H1 (cell line): Measurements from ENCODE around the gene PTGES2. TPM values are rescaled to one million over a fixed set of nuclear protein-coding genes. Genes with fewer than 3 reads are reported as not detected.

Experiments used
- CTCF ChIA-PET: fragments of 300-600 bp; sonication (Branson Sonifier 250); formaldehyde crosslinking; loops from one replicate; lab custom pipeline; 2021; ENCODE audit not compliant: partially characterized antibody; lab: Charles Lee
- POLR2A ChIA-PET: fragments of 300-600 bp; sonication (Branson Sonifier 250); formaldehyde crosslinking; loops from one replicate; lab custom pipeline; 2021; ENCODE audit warnings: inconsistent platforms; ENCODE audit not compliant: partially characterized antibody; lab: Charles Lee
- DNase-seq, 2 experiments: peaks; one replicate each; pipeline versions ENCODE4 v3.0.0 to v3.0.0-alpha.2; 2010 to 2022; ENCODE audit warnings: low spot score in 2 of 2, low read depth in 1 of 2, mixed read lengths in 1 of 2
- FAIRE-seq: peaks from 2 replicates; lab custom pipeline; 2011; peaks lifted over from hg19 to GRCh38; lab: Jason Lieb, UNC
- H2AFZ ChIP-seq: 2 replicates; pipeline ENCODE4 v1.8.1; 2012; ENCODE audit warnings: low read length, inconsistent platforms
- H2AK5ac ChIP-seq: 2 replicates; pipeline ENCODE4 v1.6.1; 2013; ENCODE audit warnings: low read depth, low read length
- H2BK120ac ChIP-seq: replicated peaks from 2 replicates; pipeline ENCODE3; 2013; ENCODE audit warnings: low read depth, low read length, inconsistent platforms
- H2BK12ac ChIP-seq: 2 replicates; pipeline ENCODE4 v1.6.1; 2013; ENCODE audit warnings: low read depth, low read length
- H2BK15ac ChIP-seq: 2 replicates; pipeline ENCODE4 v1.6.1; 2013; ENCODE audit warnings: low read length
- H2BK20ac ChIP-seq: 2 replicates; pipeline ENCODE4 v1.6.1; 2013; ENCODE audit warnings: low read length
- H2BK5ac ChIP-seq: 2 replicates; pipeline ENCODE4 v1.6.1; 2013; ENCODE audit warnings: low read depth, low read length
- H3K14ac ChIP-seq: 2 replicates; pipeline ENCODE4 v1.6.1; 2013; ENCODE audit warnings: inconsistent platforms; ENCODE audit not compliant: insufficient read length
- H3K18ac ChIP-seq: 2 replicates; pipeline ENCODE4 v1.6.1; 2013; ENCODE audit warnings: low read length; ENCODE audit errors: extremely low read depth
- H3K23ac ChIP-seq: 2 replicates; pipeline ENCODE4 v1.6.1; 2013; ENCODE audit warnings: inconsistent platforms; ENCODE audit not compliant: insufficient read length
- H3K23me2 ChIP-seq: 2 replicates; pipeline ENCODE4 v1.6.1; 2013; ENCODE audit warnings: low read depth, low read length
- H3K27ac ChIP-seq: 2 replicates; pipeline ENCODE4 v1.6.1; 2011; ENCODE audit warnings: low read depth, low read length, inconsistent platforms
- H3K27me3 ChIP-seq, 4 experiments: replicated peaks in 1 of 4; 1 replicate in 1 of 4; 2 replicates in 3 of 4; pipeline versions ENCODE4 v1.6.1 to v1.8.1; 2011 to 2013; ENCODE audit warnings: low read length in 3 of 4, mild to moderate bottlenecking in 3 of 4, inconsistent platforms in 2 of 4, mixed read lengths in 2 of 4, moderate library complexity in 1 of 4; ENCODE audit not compliant: control insufficient read depth in 3 of 4, insufficient read depth in 3 of 4; ENCODE audit errors: extremely low read depth in 1 of 4
- H3K36me3 ChIP-seq, 4 experiments: 2 replicates each; pipeline versions ENCODE4 v1.6.1 to v1.8.1; 2011 to 2013; ENCODE audit warnings: mild to moderate bottlenecking in 4 of 4, low read length in 3 of 4, moderate library complexity in 2 of 4, control low read depth in 1 of 4, inconsistent platforms in 1 of 4; ENCODE audit not compliant: insufficient read depth in 4 of 4, control insufficient read depth in 2 of 4
- H3K4ac ChIP-seq: replicated peaks from 2 replicates; pipeline ENCODE3; 2013; ENCODE audit warnings: low read length, low read depth, mixed read lengths, inconsistent platforms; ENCODE audit not compliant: insufficient read length
- H3K4me1 ChIP-seq, 4 experiments: replicated peaks in 1 of 4; 1 replicate in 1 of 4; 2 replicates in 3 of 4; pipeline versions ENCODE4 v1.6.1 to v1.8.1; 2011 to 2013; ENCODE audit warnings: low read length in 3 of 4, inconsistent platforms in 2 of 4, mixed read lengths in 1 of 4; ENCODE audit not compliant: insufficient read depth in 4 of 4, control insufficient read depth in 3 of 4
- H3K4me2 ChIP-seq, 2 experiments: 2 replicates each; pipeline versions ENCODE4 v1.6.1 to v1.8.1; 2011 to 2013; ENCODE audit warnings: low read depth in 2 of 2, low read length in 2 of 2, control low read depth in 1 of 2, inconsistent platforms in 1 of 2, mild to moderate bottlenecking in 1 of 2; ENCODE audit not compliant: insufficient read depth in 1 of 2
- H3K4me3 ChIP-seq, 4 experiments: fragments of 200-600, 300-600 bp in 1 of 4; sonication (generic), shearing (Covaris generic), sonication (Bioruptor Twin) in 1 of 4; 2 replicates each; pipeline versions ENCODE4 v1.5.1 to v1.8.1; 2011 to 2016; ENCODE audit warnings: low read length in 4 of 4, low read depth in 3 of 4, control low read depth in 2 of 4, inconsistent platforms in 2 of 4, mild to moderate bottlenecking in 2 of 4, mixed read lengths in 1 of 4, moderate library complexity in 1 of 4; ENCODE audit not compliant: insufficient read depth in 2 of 4; ENCODE audit errors: extremely low read depth in 1 of 4
- H3K56ac ChIP-seq: replicated peaks from 2 replicates; pipeline ENCODE3; 2013; ENCODE audit warnings: low read depth, mild to moderate bottlenecking, mixed read lengths, low read length, inconsistent platforms; ENCODE audit not compliant: insufficient read length
- H3K79me1 ChIP-seq: 2 replicates; pipeline ENCODE4 v1.6.1; 2013; ENCODE audit warnings: low read depth, low read length, control low read depth
- H3K79me2 ChIP-seq, 2 experiments: 2 replicates each; pipeline versions ENCODE4 v1.6.1 to v1.8.1; 2012 to 2013; ENCODE audit warnings: low read length in 2 of 2, mild to moderate bottlenecking in 2 of 2, inconsistent platforms in 1 of 2; ENCODE audit not compliant: insufficient read depth in 2 of 2, control insufficient read depth in 1 of 2
- H3K9ac ChIP-seq, 4 experiments: replicated peaks in 1 of 4; 1 replicate in 1 of 4; 2 replicates in 3 of 4; pipeline versions ENCODE4 v1.6.1 to v1.8.1; 2011 to 2013; ENCODE audit warnings: low read depth in 3 of 4, low read length in 3 of 4, control low read depth in 2 of 4, mild to moderate bottlenecking in 2 of 4, moderate library complexity in 2 of 4, inconsistent platforms in 1 of 4; ENCODE audit errors: extremely low read depth in 1 of 4
- H3K9me3 ChIP-seq, 2 experiments: 2 replicates each; pipeline versions ENCODE4 v1.6.1 to v1.8.1; 2012 to 2013; ENCODE audit warnings: mild to moderate bottlenecking in 2 of 2, moderate library complexity in 2 of 2, control low read depth in 1 of 2, inconsistent platforms in 1 of 2, low read depth in 1 of 2, low read length in 1 of 2, mixed read lengths in 1 of 2; ENCODE audit not compliant: insufficient read depth in 2 of 2
- H4K20me1 ChIP-seq, 2 experiments: replicated peaks in 1 of 2; 2 replicates each; pipeline versions ENCODE3 to v1.8.1; 2011 to 2013; ENCODE audit warnings: inconsistent platforms in 2 of 2, low read length in 2 of 2, mild to moderate bottlenecking in 1 of 2; ENCODE audit not compliant: insufficient read depth in 2 of 2, control insufficient read depth in 1 of 2
- H4K5ac ChIP-seq: 2 replicates; pipeline ENCODE4 v1.6.1; 2013; ENCODE audit warnings: low read length, low read depth, mixed read lengths, inconsistent platforms; ENCODE audit not compliant: insufficient read length
- H4K8ac ChIP-seq: 2 replicates; pipeline ENCODE4 v1.8.0; 2013; ENCODE audit warnings: mild to moderate bottlenecking, moderate library complexity, low read length, inconsistent platforms; ENCODE audit not compliant: insufficient read depth; ENCODE audit errors: extremely low read depth
- H4K91ac ChIP-seq: replicated peaks from 2 replicates; pipeline ENCODE3; 2013; ENCODE audit warnings: low read length, mixed read lengths, inconsistent platforms; ENCODE audit not compliant: insufficient read length
- CREB1 ChIP-seq: IDR thresholded peaks from 2 replicates; pipeline ENCODE4 v1.6.1; 2012; ENCODE audit warnings: inconsistent platforms
- EGR1 ChIP-seq: IDR thresholded peaks from 2 replicates; pipeline ENCODE4 v1.6.1; 2011; ENCODE audit warnings: low read depth, low read length, borderline replicate concordance
- NRF1 ChIP-seq: IDR thresholded peaks from 2 replicates; pipeline ENCODE4 v1.6.1; 2011; ENCODE audit warnings: mild to moderate bottlenecking, low read depth, low read length, improper control_type of control experiment
- RBBP5 ChIP-seq: IDR thresholded peaks from 2 replicates; pipeline ENCODE4 v1.7.1; 2012; ENCODE audit warnings: low read depth, mild to moderate bottlenecking, inconsistent platforms, low read length, moderate library complexity, borderline replicate concordance
- SIN3A ChIP-seq, 2 experiments: IDR thresholded peaks in 1 of 2; conservative IDR thresholded peaks in 1 of 2; 2 replicates each; pipeline ENCODE4 v1.6.1; 2011 to 2012; ENCODE audit warnings: low read length in 2 of 2, improper control_type of control experiment in 1 of 2, low read depth in 1 of 2, mild to moderate bottlenecking in 1 of 2
- SP4 ChIP-seq: IDR thresholded peaks from 2 replicates; pipeline ENCODE4 v1.6.1; 2012; ENCODE audit warnings: low read length, inconsistent platforms
- SRF ChIP-seq: IDR thresholded peaks from 2 replicates; pipeline ENCODE4 v1.6.1; 2011; ENCODE audit warnings: mild to moderate bottlenecking, low read depth, low read length, moderate library complexity
- TAF1 ChIP-seq: IDR thresholded peaks from 2 replicates; pipeline ENCODE4 v1.6.1; 2011; ENCODE audit warnings: mild to moderate bottlenecking, low read depth, low read length
- USF2 ChIP-seq: IDR thresholded peaks from 2 replicates; pipeline ENCODE4 v1.6.1; 2011; ENCODE audit warnings: low read length, improper control_type of control experiment
- WGBS, 2 experiments: shearing (Covaris generic) in 1 of 2; methylation state at CpG; one replicate each; pipeline versions ENCODE4 v1.1.6 to v1.1.7; 2013 to 2015; ENCODE audit warnings: low lambda C conversion rate in 2 of 2, mixed read lengths in 2 of 2, inconsistent platforms in 1 of 2, low coverage in 1 of 2, missing lambda C conversion rate in 1 of 2; ENCODE audit not compliant: insufficient replicate concordance in 2 of 2, insufficient coverage in 1 of 2, insufficient read length in 1 of 2; ENCODE audit errors: extremely low coverage in 1 of 2, missing lambda C conversion rate in 1 of 2; 5-methylcytosine and 5-hydroxymethylcytosine counted together
- polyA plus RNA-seq, 7 experiments: library from polyadenylated mRNA; depleted of rRNA in 3 of 7; stranded (reverse) in 5 of 7; unstranded in 2 of 7; fragments of >200 nt in 5 of 7; fragments of 200-250 nt in 2 of 7; gene quantifications; 1 replicate in 5 of 7; 2 replicates in 1 of 7; 4 replicates in 1 of 7; pipeline versions ENCODE4 v1.2.1 to v1.2.3, GENCODE V29; 2011 to 2013; ENCODE audit warnings: missing spikeins in 2 of 7, mixed read lengths in 2 of 7
- total RNA-seq: library from RNA; stranded (reverse); fragmentation: NEBNext Ultra II Directional; extraction: Animal tissue kit (Norgen Biotek cat#: 25700); gene quantifications from 2 replicates; pipeline ENCODE4 v1.2.1, GENCODE V29; 2021

Gene PTGES2
- total and polyA plus RNA-seq, 2 of the 8 experiments (the other 6 are each of a cell fraction or from before 2014, with no cell fraction given), result 80.7 to 81.2 TPM

GRCh38 chr9:128159784-128160602 lies 32.5 kb upstream of the PTGES2 start, which contains the start of gene BBLN:
TSS of gene BBLN (plus strand) at chr9:128160265. CDS start at chr9:128160408, 143 bp downstream.
- Histone ChIP-seq H2AK5ac (peak within 1 kb of the TSS; percentile 96; the same call in 1 of the 2 replicates), H3K79me2 (peaks cover 0 to 4% of the 10 kb centered on the region in 2 experiments; a peak in 1 of 4 replicates), H3K27ac (peak within 1 kb of the TSS; percentile 66), H3K79me1 (0 out of 2 replicates have a peak, but pooled peaks cover 8% of the 10 kb centered on the region), H2BK20ac (no peak within 1 kb of the TSS), H3K4me1 (peaks cover 0 to 11% (median 1%) of the 10 kb centered on the region in 4 experiments; a peak in 4 of 7 replicates), H3K4me3 (peak within 1 kb of the TSS; percentile 70 to 88 (median 79)), H3K4ac (no peak within 1 kb of the TSS), H3K18ac (peak within 1 kb of the TSS; percentile 91), H2BK15ac (peak within 1 kb of the TSS; percentile 92; the same call in 1 of the 2 replicates), H3K27me3 (no peaks in the 10 kb centered on the region; a peak in 1 of 7 replicates), H3K36me3 (peaks cover 0 to 16% (median 6%) of the 10 kb centered on the region in 4 experiments; a peak in 5 of 8 replicates), H3K23ac (peak within 1 kb of the TSS; percentile 55), H3K23me2 (peaks cover 5% of the 10 kb centered on the region; the same call in 1 of the 2 replicates), H3K9me3 (no peaks in the 10 kb centered on the region), H2AFZ (peak within 1 kb of the TSS; percentile 68; the same call in 1 of the 2 replicates), H3K56ac (peak within 1 kb of the TSS; percentile 82), H2BK120ac (peak within 1 kb of the TSS; percentile 82), H3K9ac (peak within 1 kb of the TSS; percentile 50 to 86 (median 85)), H3K14ac (peak within 1 kb of the TSS; percentile 3), H2BK5ac (peak within 1 kb of the TSS; percentile 93), H3K4me2 (peak within 1 kb of the TSS; percentile 78 to 95), H2BK12ac (0 out of 2 replicates have a peak within 1 kb of the TSS, but pooled peaks have one; percentile 63), H4K91ac (peak within 1 kb of the TSS; percentile 98), H4K8ac (peak within 1 kb of the TSS; percentile 98; the same call in 1 of the 2 replicates), H4K5ac (peak within 1 kb of the TSS; percentile 77), H4K20me1 (peaks cover 0 to 4% of the 10 kb centered on the region in 2 experiments)
- CTCF ChIA-PET, result interaction anchor here (1.1 to 3.4 kb wide), 5 partner anchors 10 to 39 kb away, joined by 3 to 15 read pairs (median 5); no protein-coding TSS in a partner anchor
- DNase-seq (peak; percentile 80 to 98), FAIRE-seq (no peak)
- POLR2A ChIA-PET, result interaction anchor here (0.7 to 5.1 kb wide), 24 partner anchors 9 to 163 kb away, joined by 3 to 21 read pairs (median 4); partner anchors contain the start of gene PTGES2
- WGBS, 2 experiments, result 2% methylated on average over 36 of the region's 77 CpGs; no CpG with 5 or more reads in 1 of the 2 experiments
- TF ChIP-seq SP4 (peak; percentile 35; the same call in 1 of the 2 replicates), EGR1 (peak; percentile 69; the same call in 1 of the 2 replicates), RBBP5 (0 out of 2 replicates have a peak, but pooled peaks have one; percentile 40), USF2 (no peak), SRF (0 out of 2 replicates have a peak, but pooled peaks have one; percentile 8), SIN3A (conservative IDR thresholded peaks at IDR 0.05 in 1 of 2, IDR thresholded peaks at IDR 0.05 in 1 of 2; ENCODE audit: low read depth in 1 of 2, low read length in 2 of 2) (no peak), NRF1 (no peak), TAF1 (peak; percentile 78), CREB1 (peak; percentile 95)
